Lung (tissue), 12 donors: ENCODE data around the gene SUPT3H. TPM values are rescaled to one million over a fixed set of nuclear protein-coding genes. Genes with fewer than 3 reads are reported as not detected.

Source experiments
- ATAC-seq: fragments of 200-7000 bp; cut with Tn5 transposase; one replicate; pipeline ENCODE4 v1.9.1; 2020; ENCODE audit warnings: moderate number of reproducible peaks; ENCODE audit not compliant: insufficient read depth, low FRiP score
- DNase-seq, 3 donors: peaks; one replicate each; pipeline ENCODE4 v3.0.0-alpha.2; 2013 to 2017
- H3K27ac ChIP-seq, 2 donors: one replicate each; pipeline ENCODE4 v1.5.1; 2013; ENCODE audit warnings: mild to moderate bottlenecking in 2 of 2, moderate library complexity in 2 of 2, control low read depth in 1 of 2, inconsistent platforms in 1 of 2, low read depth in 1 of 2, low read length in 1 of 2
- H3K27me3 ChIP-seq, 3 donors: one replicate each; pipeline ENCODE4 v1.5.1; 2013; ENCODE audit warnings: low read length in 2 of 3; ENCODE audit not compliant: control insufficient read depth in 3 of 3, insufficient read depth in 3 of 3
- H3K36me3 ChIP-seq, 4 donors: one replicate each; pipeline ENCODE4 v1.5.1; 2013; ENCODE audit warnings: low read length in 4 of 4, mild to moderate bottlenecking in 1 of 4, moderate library complexity in 1 of 4; ENCODE audit not compliant: control insufficient read depth in 4 of 4, insufficient read depth in 4 of 4
- H3K4me1 ChIP-seq, 5 donors: one replicate each; pipeline ENCODE4 v1.5.1; 2013; ENCODE audit warnings: low read length in 5 of 5, mild to moderate bottlenecking in 2 of 5, moderate library complexity in 1 of 5; ENCODE audit not compliant: control insufficient read depth in 5 of 5, insufficient read depth in 5 of 5
- H3K4me3 ChIP-seq: one replicate; pipeline ENCODE4 v1.5.1; 2013; ENCODE audit warnings: mild to moderate bottlenecking, control low read depth, moderate library complexity
- H3K9ac ChIP-seq, 2 donors: one replicate each; pipeline ENCODE4 v1.5.1; 2013; ENCODE audit warnings: low read length in 2 of 2, control low read depth in 1 of 2; ENCODE audit not compliant: insufficient read depth in 1 of 2
- H3K9me3 ChIP-seq, 4 donors: one replicate each; pipeline ENCODE4 v1.5.1; 2013; ENCODE audit warnings: low read length in 3 of 4, mild to moderate bottlenecking in 1 of 4, moderate library complexity in 1 of 4; ENCODE audit not compliant: control insufficient read depth in 4 of 4, insufficient read depth in 3 of 4
- WGBS, 2 donors: extraction: QIAGEN DNeasy Blood & Tissue Kit; methylation state at CpG; one replicate each; pipeline ENCODE4 v1.1.7; 2013; 5-methylcytosine and 5-hydroxymethylcytosine counted together
- polyA plus RNA-seq, 2 donors: library from polyadenylated mRNA; stranded (reverse); fragments of 200-250 nt; gene quantifications; one replicate each; pipeline ENCODE4 v1.2.1, GENCODE V29; 2013
- total RNA-seq, 2 donors: library from RNA; depleted of rRNA in 1 of 2; stranded (reverse); fragments of >200 nt in 1 of 2; gene quantifications; one replicate each; pipeline ENCODE4 v1.2.1, GENCODE V29; 2014 to 2021
- TF ChIP-seq, protein P1 (sequence below): IDR thresholded peaks from 2 replicates; pipeline ENCODE4 v1.5.1; 2012; ENCODE audit warnings: mild to moderate bottlenecking; ENCODE audit errors: control extremely low read depth, extremely low read depth
- donor health status: control.
- donor health status: control.
- donor health status: Bipolar disorder and iron deficiency.
- donor health status: healthy.
- donor health status: DM: yes; HTN: yes; CAD: no.

SUPT3H gene
- total and polyA plus RNA-seq, 4 donors, result 5.2 to 17.4 (median 8.2) TPM

DNA sequence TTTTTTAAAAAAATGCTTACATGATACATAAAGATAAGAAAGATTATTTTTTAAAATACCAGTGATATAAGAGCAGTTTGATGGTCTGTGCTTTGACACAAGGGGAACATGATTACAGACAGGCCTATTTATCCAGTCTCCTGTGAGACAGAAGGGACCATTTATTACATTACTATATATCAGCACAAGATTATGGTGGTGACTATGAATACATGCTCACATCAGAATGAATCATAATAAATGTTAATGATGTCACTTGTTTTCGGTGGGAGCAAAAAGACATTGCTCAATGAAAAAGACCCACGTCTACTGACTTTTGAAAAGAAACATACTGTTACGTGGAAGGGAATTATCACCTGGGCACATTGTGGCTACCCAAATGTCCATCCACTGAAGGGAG, 535.1 kb downstream of the SUPT3H start:
- Histone ChIP-seq H3K9me3 (no peaks in the 10 kb centered on the region), H3K4me3 (no peak overlapping the region), H3K4me1 (no peaks in the 10 kb centered on the region), H3K27me3 (no peaks in the 10 kb centered on the region), H3K36me3 (no peaks in the 10 kb centered on the region), H3K9ac (no peak overlapping the region), H3K27ac (no peak overlapping the region)
- no peak for ATAC-seq
- WGBS, 2 donors, result 90 to 97% methylated on average over 3 of the region's 3 CpGs
- no peak for DNase-seq
- TF ChIP-seq, protein P1, sequence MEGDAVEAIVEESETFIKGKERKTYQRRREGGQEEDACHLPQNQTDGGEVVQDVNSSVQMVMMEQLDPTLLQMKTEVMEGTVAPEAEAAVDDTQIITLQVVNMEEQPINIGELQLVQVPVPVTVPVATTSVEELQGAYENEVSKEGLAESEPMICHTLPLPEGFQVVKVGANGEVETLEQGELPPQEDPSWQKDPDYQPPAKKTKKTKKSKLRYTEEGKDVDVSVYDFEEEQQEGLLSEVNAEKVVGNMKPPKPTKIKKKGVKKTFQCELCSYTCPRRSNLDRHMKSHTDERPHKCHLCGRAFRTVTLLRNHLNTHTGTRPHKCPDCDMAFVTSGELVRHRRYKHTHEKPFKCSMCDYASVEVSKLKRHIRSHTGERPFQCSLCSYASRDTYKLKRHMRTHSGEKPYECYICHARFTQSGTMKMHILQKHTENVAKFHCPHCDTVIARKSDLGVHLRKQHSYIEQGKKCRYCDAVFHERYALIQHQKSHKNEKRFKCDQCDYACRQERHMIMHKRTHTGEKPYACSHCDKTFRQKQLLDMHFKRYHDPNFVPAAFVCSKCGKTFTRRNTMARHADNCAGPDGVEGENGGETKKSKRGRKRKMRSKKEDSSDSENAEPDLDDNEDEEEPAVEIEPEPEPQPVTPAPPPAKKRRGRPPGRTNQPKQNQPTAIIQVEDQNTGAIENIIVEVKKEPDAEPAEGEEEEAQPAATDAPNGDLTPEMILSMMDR, result no peak

DNA sequence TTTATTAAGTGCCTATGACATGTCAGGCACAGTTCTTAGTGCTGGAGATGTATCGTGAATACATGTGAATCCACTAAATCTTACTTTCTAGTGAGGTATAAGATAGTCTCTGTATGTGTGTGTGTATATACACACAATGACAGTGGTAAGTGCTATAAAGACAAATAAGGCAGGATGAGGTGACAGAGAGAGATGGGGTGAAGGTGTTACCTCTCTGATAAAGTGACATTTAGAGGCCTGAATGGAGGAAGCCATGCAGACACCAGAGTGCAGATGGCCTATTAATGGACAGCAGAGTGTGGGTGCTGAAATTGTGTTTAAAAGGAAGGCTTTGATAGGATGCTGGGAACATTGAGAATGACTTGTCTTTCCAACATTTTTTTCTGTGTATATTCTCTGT, 535.9 kb downstream of the SUPT3H start:
- WGBS, 2 donors, result 97% methylated on average over 1 of the region's 1 CpG
- no peaks in the 10 kb centered on the region for H3K4me1 ChIP-seq
- no peaks in the 10 kb centered on the region for H3K27me3 ChIP-seq
- H3K36me3 ChIP-seq, result no peaks in the 10 kb centered on the region
- H3K9ac ChIP-seq, result no peak overlapping the region
- H3K27ac ChIP-seq, result no peak overlapping the region
- H3K4me3 ChIP-seq, result no peak overlapping the region
- DNase-seq (no peak), ATAC-seq (no peak)
- TF ChIP-seq, protein P1, result no peak
- H3K9me3 ChIP-seq, result no peaks in the 10 kb centered on the region

DNA sequence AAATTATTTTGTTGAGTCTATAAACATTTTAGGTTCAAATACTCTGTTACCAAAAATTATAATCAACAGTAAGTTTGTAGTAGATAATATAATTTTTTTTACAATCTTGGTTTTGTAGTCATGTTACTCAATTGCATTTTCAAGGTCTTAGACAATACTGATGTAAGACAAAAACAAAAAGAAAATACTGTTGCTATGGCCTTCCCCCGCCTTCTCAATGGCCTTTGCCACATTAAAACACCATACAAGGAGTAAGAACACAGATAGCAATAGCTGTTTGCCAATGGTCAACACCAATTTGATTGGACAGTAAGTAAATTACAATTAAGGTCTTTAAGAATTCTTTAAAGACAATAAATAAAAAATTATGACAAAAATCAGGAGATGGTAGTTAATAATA, 540.0 kb downstream of the SUPT3H start:
- no peaks in the 10 kb centered on the region for H3K4me1 ChIP-seq
- H3K27me3 ChIP-seq, result no peaks in the 10 kb centered on the region
- ATAC-seq, result no peak
- no peak overlapping the region for H3K27ac ChIP-seq
- H3K9ac ChIP-seq, result no peak overlapping the region
- DNase-seq, result no peak
- TF ChIP-seq, protein P1, result no peak
- WGBS, 2 donors, result 92 to 93% methylated on average over 1 of the region's 1 CpG
- H3K9me3 ChIP-seq, result no peaks in the 10 kb centered on the region
- H3K4me3 ChIP-seq, result no peak overlapping the region
- no peaks in the 10 kb centered on the region for H3K36me3 ChIP-seq

DNA sequence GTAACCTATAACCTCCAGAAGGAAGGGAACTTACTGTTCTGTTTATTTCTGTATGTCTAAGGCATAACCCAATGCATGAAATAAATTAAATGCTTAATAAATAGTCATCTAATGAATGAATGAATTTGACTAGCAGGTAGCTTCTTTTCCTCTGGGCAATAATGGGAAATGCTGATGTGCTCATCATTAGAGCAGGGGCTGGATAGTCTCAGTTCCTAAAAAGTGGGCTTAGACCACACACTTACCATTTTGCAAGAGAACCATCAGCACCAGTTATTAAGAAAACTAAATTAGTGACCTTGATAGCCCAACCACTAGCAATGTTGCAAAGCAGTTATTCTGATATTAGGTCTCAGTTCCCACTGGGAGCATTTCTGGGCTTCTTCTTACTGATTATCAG, 540.5 kb downstream of the SUPT3H start:
- no peak for DNase-seq
- H3K36me3 ChIP-seq, result no peaks in the 10 kb centered on the region
- TF ChIP-seq, protein P1, result no peak
- no peaks in the 10 kb centered on the region for H3K27me3 ChIP-seq
- H3K9me3 ChIP-seq, result no peaks in the 10 kb centered on the region
- ATAC-seq, result no peak
- H3K4me3 ChIP-seq, result no peak overlapping the region
- no peak overlapping the region for H3K9ac ChIP-seq
- no peak overlapping the region for H3K27ac ChIP-seq
- H3K4me1 ChIP-seq, result no peaks in the 10 kb centered on the region
